ENCODE measurements around the gene HGF. TPM values are rescaled to one million over a fixed set of nuclear protein-coding genes. Genes with fewer than 3 reads are reported as not detected.

HGF gene
- total and polyA plus RNA-seq, 2 of the 8 experiments (the other 6 are each of a cell fraction or from before 2014, with no cell fraction given) = 0.05 to 0.60 TPM

DNA sequence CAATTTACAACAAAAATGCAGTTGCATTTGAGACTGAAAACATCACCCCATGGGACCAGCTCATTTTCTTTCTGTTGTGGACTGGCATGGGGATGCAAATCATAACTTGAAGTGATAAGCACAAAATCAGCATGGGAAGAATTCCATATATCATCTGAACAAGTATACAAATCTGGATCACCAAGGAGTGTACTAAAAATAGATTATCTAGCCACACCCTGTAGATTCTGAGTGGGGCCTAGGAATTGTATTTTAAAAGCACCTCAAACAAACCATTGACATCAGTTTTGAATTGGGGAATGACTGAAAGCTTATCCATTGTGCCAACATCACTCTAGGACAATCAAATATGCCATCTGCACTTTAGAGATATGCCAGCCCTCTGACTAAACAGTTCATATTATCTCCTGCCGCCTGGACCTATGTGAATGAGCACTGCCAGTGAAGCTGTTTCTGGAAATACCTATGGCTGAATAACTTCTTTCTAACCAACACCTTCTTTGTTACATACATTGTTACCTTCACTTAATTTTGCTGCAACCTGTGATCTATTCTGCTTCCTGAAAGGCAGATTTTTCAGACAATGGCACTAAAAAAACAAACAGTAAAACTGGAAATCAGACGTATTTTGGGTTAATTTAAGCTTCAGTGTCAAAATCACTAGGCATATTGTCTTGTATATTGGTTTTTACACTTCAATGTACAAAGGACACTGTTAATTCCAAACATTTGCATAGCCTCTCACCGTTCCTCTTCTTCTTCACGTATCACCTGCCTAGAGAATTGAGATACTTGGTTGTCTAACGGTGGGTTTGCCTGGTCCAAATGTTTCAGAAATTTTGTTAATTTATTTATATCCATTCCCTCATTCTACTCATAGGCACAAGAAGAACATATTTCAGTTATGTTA is 42.4 kb upstream of the HGF start:
- WGBS, 2 experiments (ENCODE audit: extremely low coverage in 1 of 2, insufficient coverage in 1 of 2, insufficient read length in 1 of 2, insufficient replicate concordance in 2 of 2, low coverage in 1 of 2, low lambda C conversion rate in 2 of 2, missing lambda C conversion rate in 1 of 2) = 81% methylated on average over 5 of the region's 5 CpGs; no CpG with 5 or more reads in 1 of the 2 experiments
- FAIRE-seq (peak; percentile 42), DNase-seq (ENCODE audit: low read depth in 1 of 2, low spot score in 2 of 2) (no peak)
- Histone ChIP-seq H2BK20ac (ENCODE audit: low read length) (no peak overlapping the region), H3K9me3 (ENCODE audit: insufficient read depth in 2 of 2, low read depth in 1 of 2, low read length in 1 of 2) (no peaks in the 10 kb centered on the region), H2BK5ac (ENCODE audit: low read depth, low read length) (no peak overlapping the region), H4K91ac (replicated peaks; ENCODE audit: insufficient read length, low read length) (no peak overlapping the region), H3K36me3 (ENCODE audit: control insufficient read depth in 2 of 4, insufficient read depth in 4 of 4, low read length in 3 of 4) (no peaks in the 10 kb centered on the region), H2AFZ (ENCODE audit: low read length) (no peak overlapping the region), H3K4ac (replicated peaks; ENCODE audit: insufficient read length, low read depth, low read length) (no peak overlapping the region), H2BK15ac (ENCODE audit: low read length) (no peak overlapping the region), H3K79me2 (ENCODE audit: control insufficient read depth in 1 of 2, insufficient read depth in 2 of 2, low read length in 2 of 2) (no peaks in the 10 kb centered on the region), H3K4me1 (replicated peaks in 1 of 4; ENCODE audit: control insufficient read depth in 3 of 4, insufficient read depth in 4 of 4, low read length in 3 of 4) (no peaks in the 10 kb centered on the region), H3K23me2 (ENCODE audit: low read depth, low read length) (no peaks in the 10 kb centered on the region), H3K27me3 (replicated peaks in 1 of 4; ENCODE audit: control insufficient read depth in 3 of 4, extremely low read depth in 1 of 4, insufficient read depth in 3 of 4, low read length in 3 of 4) (no peaks in the 10 kb centered on the region), H3K18ac (ENCODE audit: extremely low read depth, low read length) (no peak overlapping the region), H3K4me3 (ENCODE audit: extremely low read depth in 1 of 4, insufficient read depth in 2 of 4, low read depth in 3 of 4, low read length in 4 of 4) (no peak overlapping the region), H3K56ac (replicated peaks; ENCODE audit: insufficient read length, low read depth, low read length) (no peak overlapping the region), H2BK120ac (replicated peaks; ENCODE audit: low read depth, low read length) (no peak overlapping the region), H3K27ac (ENCODE audit: low read depth, low read length) (no peak overlapping the region), H4K8ac (ENCODE audit: extremely low read depth, insufficient read depth, low read length) (no peak overlapping the region), H4K20me1 (replicated peaks in 1 of 2; ENCODE audit: control insufficient read depth in 1 of 2, insufficient read depth in 2 of 2, low read length in 2 of 2) (no peaks in the 10 kb centered on the region), H4K5ac (ENCODE audit: insufficient read length, low read depth, low read length) (no peak overlapping the region), H3K79me1 (ENCODE audit: low read depth, low read length) (no peaks in the 10 kb centered on the region), H3K4me2 (ENCODE audit: insufficient read depth in 1 of 2, low read depth in 2 of 2, low read length in 2 of 2) (no peak overlapping the region), H2AK5ac (ENCODE audit: low read depth, low read length) (no peak overlapping the region), H3K14ac (ENCODE audit: insufficient read length) (no peak overlapping the region), H3K9ac (replicated peaks in 1 of 4; ENCODE audit: extremely low read depth in 1 of 4, low read depth in 3 of 4, low read length in 3 of 4) (no peak overlapping the region), H3K23ac (ENCODE audit: insufficient read length) (no peak overlapping the region), H2BK12ac (ENCODE audit: low read depth, low read length) (no peak overlapping the region)
- ChIA-PET POLR2A (ENCODE audit: partially characterized antibody) (no interaction called here), CTCF (ENCODE audit: partially characterized antibody) (interaction anchor here (0.6 to 1.6 kb wide), 3 partner anchors 14 to 329 kb away, joined by 3 to 4 read pairs (median 4); no protein-coding TSS in a partner anchor)
- TF ChIP-seq POLR2A (IDR thresholded peaks at IDR 0.05; ENCODE audit: control extremely low read depth in 1 of 2, low read depth in 2 of 2, low read length in 2 of 2) (no peak), RNF2 (IDR thresholded peaks at IDR 0.05; ENCODE audit: borderline replicate concordance, low read depth, low read length, missing control alignments, poor library complexity, severe bottlenecking) (no peak), CTBP2 (IDR thresholded peaks at IDR 0.05; ENCODE audit: borderline replicate concordance, insufficient read depth, insufficient read length, low read length) (no peak), EP300 (IDR thresholded peaks at IDR 0.05; ENCODE audit: borderline replicate concordance in 1 of 2, low read depth in 2 of 2, low read length in 2 of 2) (no peak), HDAC6 (IDR thresholded peaks at IDR 0.05; ENCODE audit: low read depth, low read length) (no peak), TEAD4 (IDR thresholded peaks at IDR 0.05; ENCODE audit: low read depth, low read length) (no peak), GABPA (IDR thresholded peaks at IDR 0.05; ENCODE audit: borderline replicate concordance, insufficient read depth, low read length) (no peak), JUN (IDR thresholded peaks at IDR 0.05; ENCODE audit: low read depth, low read length) (no peak), CREB1 (IDR thresholded peaks at IDR 0.05) (no peak), TAF1 (IDR thresholded peaks at IDR 0.05; ENCODE audit: low read depth, low read length) (no peak), ASH2L (IDR thresholded peaks at IDR 0.05; ENCODE audit: low read length) (no peak), SUZ12 (IDR thresholded peaks at IDR 0.05; ENCODE audit: low read length) (no peak), POLR2AphosphoS5 (IDR thresholded peaks at IDR 0.05; ENCODE audit: low read depth, low read length) (no peak)
